CD14-positive monocyte (primary cell): ENCODE results near the gene CCDC150. TPM values are rescaled to one million over a fixed set of nuclear protein-coding genes. Genes with fewer than 3 reads are reported as not detected.

Source experiments
- DNase-seq, 3 donors: peaks; one replicate each; pipeline ENCODE4 v3.0.0-alpha.2; 2011 to 2022
- H2AFZ ChIP-seq: 2 replicates; pipeline ENCODE4 v1.6.0; 2012; ENCODE audit warnings: mild to moderate bottlenecking, low read depth, low read length, inconsistent platforms; ENCODE audit not compliant: insufficient read depth, poor library complexity, severe bottlenecking
- H3K27ac ChIP-seq, 2 donors: 1 replicate in 1 of 2; 2 replicates in 1 of 2; pipeline ENCODE4 v1.5.1; 2012 to 2013; ENCODE audit warnings: low read length in 2 of 2, control low read depth in 1 of 2, inconsistent platforms in 1 of 2, low read depth in 1 of 2, mild to moderate bottlenecking in 1 of 2
- H3K27me3 ChIP-seq, 2 donors: one replicate each; pipeline versions ENCODE4 v1.6.0 to v1.6.1; 2011 to 2013; ENCODE audit warnings: low read length in 2 of 2; ENCODE audit not compliant: control insufficient read depth in 2 of 2, insufficient read depth in 2 of 2
- H3K36me3 ChIP-seq, 2 donors: replicated peaks in 1 of 2; 1 replicate in 1 of 2; 2 replicates in 1 of 2; pipeline versions ENCODE4 v1.5.1 to v1.6.1; 2012 to 2013; ENCODE audit warnings: low read length in 2 of 2, control low read depth in 1 of 2, inconsistent platforms in 1 of 2, mild to moderate bottlenecking in 1 of 2; ENCODE audit not compliant: insufficient read depth in 2 of 2, control insufficient read depth in 1 of 2
- H3K4me1 ChIP-seq, 2 donors: 1 replicate in 1 of 2; 2 replicates in 1 of 2; pipeline versions ENCODE4 v1.5.1 to v1.6.1; 2012 to 2013; ENCODE audit warnings: low read length in 2 of 2, control low read depth in 1 of 2, inconsistent platforms in 1 of 2, mild to moderate bottlenecking in 1 of 2, moderate library complexity in 1 of 2; ENCODE audit not compliant: insufficient read depth in 2 of 2, control insufficient read depth in 1 of 2
- H3K4me2 ChIP-seq: replicated peaks from 2 replicates; pipeline ENCODE3; 2012; ENCODE audit warnings: low read length, moderate library complexity, mild to moderate bottlenecking; ENCODE audit not compliant: poor library complexity, severe bottlenecking; ENCODE audit errors: extremely low read depth
- H3K4me3 ChIP-seq, 3 experiments: fragments of 200-600 bp in 1 of 3; sonication (generic) in 1 of 3; replicated peaks in 1 of 3; 1 replicate in 2 of 3; 2 replicates in 1 of 3; pipeline ENCODE4 v1.5.1; 2011 to 2013; ENCODE audit warnings: low read length in 3 of 3, mild to moderate bottlenecking in 3 of 3, control low read depth in 2 of 3, low read depth in 2 of 3, inconsistent platforms in 1 of 3, moderate library complexity in 1 of 3
- H3K79me2 ChIP-seq: 2 replicates; pipeline ENCODE4 v1.6.0; 2012; ENCODE audit warnings: mild to moderate bottlenecking, control low read depth, inconsistent platforms, low read length, moderate library complexity; ENCODE audit not compliant: insufficient read depth
- H3K9ac ChIP-seq: 2 replicates; pipeline ENCODE4 v1.6.0; 2017; ENCODE audit warnings: low read length, mild to moderate bottlenecking; ENCODE audit not compliant: insufficient read depth, poor library complexity, severe bottlenecking
- H3K9me3 ChIP-seq, 2 donors: replicated peaks in 1 of 2; 1 replicate in 1 of 2; 2 replicates in 1 of 2; pipeline versions ENCODE4 v1.5.1 to v1.6.1; 2012 to 2013; ENCODE audit warnings: low read length in 2 of 2, control low read depth in 1 of 2; ENCODE audit not compliant: control insufficient read depth in 1 of 2, insufficient read depth in 1 of 2
- H4K20me1 ChIP-seq: 2 replicates; pipeline ENCODE4 v1.6.0; 2012; ENCODE audit warnings: mild to moderate bottlenecking, low read length, control low read depth, moderate library complexity; ENCODE audit not compliant: insufficient read depth
- H3K27ac Mint-ChIP-seq, 7 donors: one replicate each; pipeline ENCODE4 v1.8.0; 2020; ENCODE audit warnings: mild to moderate bottlenecking in 7 of 7, mixed read lengths in 7 of 7, moderate library complexity in 6 of 7, inconsistent platforms in 2 of 7
- H3K27me3 Mint-ChIP-seq, 3 donors: one replicate each; pipeline ENCODE4 v1.8.0; 2021 to 2022; ENCODE audit warnings: low read depth in 3 of 3, mild to moderate bottlenecking in 3 of 3, mixed read lengths in 3 of 3, moderate library complexity in 3 of 3, inconsistent platforms in 1 of 3
- H3K36me3 Mint-ChIP-seq, 2 donors: one replicate each; pipeline ENCODE4 v1.8.0; 2020; ENCODE audit warnings: mixed read lengths in 2 of 2, inconsistent platforms in 1 of 2, mild to moderate bottlenecking in 1 of 2
- H3K4me1 Mint-ChIP-seq: one replicate; pipeline ENCODE4 v1.8.0; 2020; ENCODE audit warnings: mild to moderate bottlenecking, mixed read lengths
- H3K4me3 Mint-ChIP-seq, 2 donors: one replicate each; pipeline ENCODE4 v1.8.0; 2020; ENCODE audit warnings: mild to moderate bottlenecking in 2 of 2, mixed read lengths in 2 of 2, moderate library complexity in 1 of 2
- H3K9me3 Mint-ChIP-seq, 7 donors: one replicate each; pipeline ENCODE4 v1.8.0; 2020 to 2022; ENCODE audit warnings: mixed read lengths in 7 of 7, mild to moderate bottlenecking in 6 of 7, moderate library complexity in 6 of 7, inconsistent platforms in 2 of 7
- WGBS: methylation state at CpG from one replicate; pipeline ENCODE4 v1.1.5; 2013; ENCODE audit warnings: missing lambda C conversion rate; ENCODE audit not compliant: insufficient coverage; 5-methylcytosine and 5-hydroxymethylcytosine counted together
- intact Hi-C, 2 donors: fragments of 100-400 bp; cut with micrococcal nuclease; formaldehyde crosslinking; loops; one replicate each; pipeline versions ENCODE4 v1.15.0 to v1.15.1; 2023
- polyA plus RNA-seq, 3 donors: library from polyadenylated mRNA; depleted of rRNA in 1 of 3; unstranded in 2 of 3; stranded (reverse) in 1 of 3; fragments of 300-500 nt in 2 of 3; fragments of >200 nt in 1 of 3; fragmentation: Illumina TruSeq in 2 of 3; gene quantifications; 1 replicate in 2 of 3; 2 replicates in 1 of 3; pipeline ENCODE4 v1.2.3, GENCODE V29; 2012 to 2021
- TF ChIP-seq, protein P1 (sequence below): fragments of 200-600 bp; IDR thresholded peaks from one replicate; pipeline ENCODE4 v1.8.0; 2022; ENCODE audit warnings: antibody characterized with exemption, mild to moderate bottlenecking

Gene CCDC150
- polyA plus RNA-seq, 3 donors: 0.09 TPM; not detected in 2

DNA sequence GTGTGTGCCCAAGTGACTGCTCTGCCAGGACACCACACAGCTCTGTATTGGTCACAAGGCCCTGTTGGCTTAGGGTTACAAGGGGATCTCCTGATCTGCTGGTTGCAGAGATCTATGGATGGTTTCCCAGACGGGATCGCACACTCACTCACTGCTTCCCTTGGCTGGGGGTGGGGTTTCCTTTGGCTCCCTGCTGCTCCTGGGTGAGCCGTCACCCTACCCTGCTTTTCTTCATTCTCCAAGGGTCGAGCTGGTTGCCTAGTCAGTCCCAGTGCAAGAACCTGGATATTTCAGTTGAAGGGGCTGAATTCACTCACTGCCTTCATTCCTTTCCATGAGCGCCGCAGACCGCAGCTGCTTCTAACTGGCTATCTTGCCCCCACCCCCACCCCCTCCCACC, 103.7 kb downstream of the CCDC150 start:
- H3K36me3 ChIP-seq: no peaks in the 10 kb centered on the region
- no peak overlapping the region for H3K9ac ChIP-seq
- H3K4me1 Mint-ChIP-seq: peaks cover 1% of the 10 kb centered on the region
- intact Hi-C loops: no loop called here
- no peak overlapping the region for H3K27ac ChIP-seq
- no peaks in the 10 kb centered on the region for H3K27me3 Mint-ChIP-seq
- H3K27me3 ChIP-seq: no peaks in the 10 kb centered on the region
- no peaks in the 10 kb centered on the region for H4K20me1 ChIP-seq
- DNase-seq: no peak
- H3K9me3 ChIP-seq: peaks cover 0 to 2% of the 10 kb centered on the region in 2 donors
- H3K27ac Mint-ChIP-seq: no peak overlapping the region
- no peak overlapping the region for H2AFZ ChIP-seq
- TF ChIP-seq, protein P1, sequence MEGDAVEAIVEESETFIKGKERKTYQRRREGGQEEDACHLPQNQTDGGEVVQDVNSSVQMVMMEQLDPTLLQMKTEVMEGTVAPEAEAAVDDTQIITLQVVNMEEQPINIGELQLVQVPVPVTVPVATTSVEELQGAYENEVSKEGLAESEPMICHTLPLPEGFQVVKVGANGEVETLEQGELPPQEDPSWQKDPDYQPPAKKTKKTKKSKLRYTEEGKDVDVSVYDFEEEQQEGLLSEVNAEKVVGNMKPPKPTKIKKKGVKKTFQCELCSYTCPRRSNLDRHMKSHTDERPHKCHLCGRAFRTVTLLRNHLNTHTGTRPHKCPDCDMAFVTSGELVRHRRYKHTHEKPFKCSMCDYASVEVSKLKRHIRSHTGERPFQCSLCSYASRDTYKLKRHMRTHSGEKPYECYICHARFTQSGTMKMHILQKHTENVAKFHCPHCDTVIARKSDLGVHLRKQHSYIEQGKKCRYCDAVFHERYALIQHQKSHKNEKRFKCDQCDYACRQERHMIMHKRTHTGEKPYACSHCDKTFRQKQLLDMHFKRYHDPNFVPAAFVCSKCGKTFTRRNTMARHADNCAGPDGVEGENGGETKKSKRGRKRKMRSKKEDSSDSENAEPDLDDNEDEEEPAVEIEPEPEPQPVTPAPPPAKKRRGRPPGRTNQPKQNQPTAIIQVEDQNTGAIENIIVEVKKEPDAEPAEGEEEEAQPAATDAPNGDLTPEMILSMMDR: no peak
- H3K4me3 Mint-ChIP-seq: no peak overlapping the region
- no peak overlapping the region for H3K4me2 ChIP-seq
- no peaks in the 10 kb centered on the region for H3K79me2 ChIP-seq
- H3K4me1 ChIP-seq: no peaks in the 10 kb centered on the region
- H3K9me3 Mint-ChIP-seq: peaks cover 3 to 21% (median 12%) of the 10 kb centered on the region in 7 donors
- WGBS: no CpG with 5 or more reads among the region's 7 CpGs
- peaks cover 8 to 15% of the 10 kb centered on the region in 2 donors for H3K36me3 Mint-ChIP-seq
- no peak overlapping the region for H3K4me3 ChIP-seq

- Histone ChIP-seq H3K4me3 (no peak overlapping the region), H3K36me3 (no peaks in the 10 kb centered on the region), H3K27me3 (no peaks in the 10 kb centered on the region), H3K9ac (no peak overlapping the region), H4K20me1 (no peaks in the 10 kb centered on the region), H3K9me3 (no peaks in the 10 kb centered on the region), H3K4me1 (peaks cover 9 to 12% of the 10 kb centered on the region in 2 donors), H3K4me2 (no peak overlapping the region), H3K27ac (no peak overlapping the region), H2AFZ (no peak overlapping the region), H3K79me2 (no peaks in the 10 kb centered on the region)
- peaks cover 11% of the 10 kb centered on the region for H3K4me1 Mint-ChIP-seq
- H3K27ac Mint-ChIP-seq: no peak overlapping the region
- TF ChIP-seq, protein P1: no peak
- no peak for DNase-seq
- H3K36me3 Mint-ChIP-seq: peaks cover 4 to 7% of the 10 kb centered on the region in 2 donors
- H3K4me3 Mint-ChIP-seq: no peak overlapping the region
- intact Hi-C loops: no loop called here
- H3K27me3 Mint-ChIP-seq: no peaks in the 10 kb centered on the region
- peaks cover 0 to 7% (median 1%) of the 10 kb centered on the region in 7 donors for H3K9me3 Mint-ChIP-seq
Measured at GRCh38 chr2:196745711-196746110, 106.2 kb downstream of the CCDC150 start.
